Muscle layer of duodenum (tissue), 2 donors: ENCODE data around the gene COL5A1.

Source experiments
- H3K27ac ChIP-seq: one replicate; pipeline ENCODE4 v1.7.0; 2013; ENCODE audit warnings: mild to moderate bottlenecking, low read length
- H3K27me3 ChIP-seq: one replicate; pipeline ENCODE4 v1.7.0; 2013; ENCODE audit warnings: low read depth, mild to moderate bottlenecking, control low read depth, low read length
- H3K36me3 ChIP-seq, 2 donors: one replicate each; pipeline ENCODE4 v1.7.0; 2013; ENCODE audit warnings: low read length in 2 of 2, control low read depth in 1 of 2, mild to moderate bottlenecking in 1 of 2; ENCODE audit not compliant: insufficient read depth in 2 of 2, control insufficient read depth in 1 of 2
- H3K4me1 ChIP-seq, 2 donors: one replicate each; pipeline ENCODE4 v1.7.0; 2013; ENCODE audit warnings: low read length in 2 of 2, mild to moderate bottlenecking in 2 of 2, control low read depth in 1 of 2, moderate library complexity in 1 of 2; ENCODE audit not compliant: insufficient read depth in 2 of 2, control insufficient read depth in 1 of 2
- H3K4me3 ChIP-seq, 2 donors: one replicate each; pipeline ENCODE4 v1.7.0; 2013; ENCODE audit warnings: low read length in 2 of 2, low read depth in 1 of 2, mild to moderate bottlenecking in 1 of 2
- H3K9me3 ChIP-seq, 2 donors: one replicate each; pipeline ENCODE4 v1.7.0; 2013; ENCODE audit warnings: low read length in 2 of 2, control low read depth in 1 of 2, mild to moderate bottlenecking in 1 of 2; ENCODE audit not compliant: control insufficient read depth in 1 of 2
- donor health status: healthy.

COL5A1 gene

GRCh38 chr9:134685784-134686183 lies 44.2 kb downstream of the COL5A1 start:
- Histone ChIP-seq H3K27me3 (no peaks in the 10 kb centered on the region), H3K27ac (no peak overlapping the region), H3K4me1 (peaks cover 0 to 40% of the 10 kb centered on the region in 2 donors), H3K9me3 (no peaks in the 10 kb centered on the region), H3K36me3 (no peaks in the 10 kb centered on the region), H3K4me3 (no peak overlapping the region)

GRCh38 chr9:134686896-134687295 lies 45.3 kb downstream of the COL5A1 start:
- H3K4me3 ChIP-seq = no peak overlapping the region
- H3K27me3 ChIP-seq = no peaks in the 10 kb centered on the region
- peaks cover 0 to 36% of the 10 kb centered on the region in 2 donors for H3K4me1 ChIP-seq
- H3K27ac ChIP-seq = no peak overlapping the region
- H3K36me3 ChIP-seq = peaks cover 0 to 6% of the 10 kb centered on the region in 2 donors
- no peaks in the 10 kb centered on the region for H3K9me3 ChIP-seq

GRCh38 chr9:134687556-134687955 lies 46.0 kb downstream of the COL5A1 start:
- peaks cover 0 to 29% of the 10 kb centered on the region in 2 donors for H3K4me1 ChIP-seq
- H3K9me3 ChIP-seq = no peaks in the 10 kb centered on the region
- H3K36me3 ChIP-seq = peaks cover 0 to 6% of the 10 kb centered on the region in 2 donors
- no peaks in the 10 kb centered on the region for H3K27me3 ChIP-seq
- no peak overlapping the region for H3K27ac ChIP-seq
- no peak overlapping the region for H3K4me3 ChIP-seq

GRCh38 chr9:134688231-134688630 lies 46.6 kb downstream of the COL5A1 start:
- Histone ChIP-seq H3K27ac (no peak overlapping the region), H3K36me3 (peaks cover 0 to 6% of the 10 kb centered on the region in 2 donors), H3K4me1 (peaks cover 0 to 29% of the 10 kb centered on the region in 2 donors), H3K4me3 (no peak overlapping the region), H3K27me3 (no peaks in the 10 kb centered on the region), H3K9me3 (no peaks in the 10 kb centered on the region)

GRCh38 chr9:134688661-134689320 lies 47.2 kb downstream of the COL5A1 start:
- H3K27ac ChIP-seq = no peak overlapping the region
- peaks cover 0 to 25% of the 10 kb centered on the region in 2 donors for H3K4me1 ChIP-seq
- peaks cover 0 to 6% of the 10 kb centered on the region in 2 donors for H3K36me3 ChIP-seq
- no peak overlapping the region for H3K4me3 ChIP-seq
- H3K27me3 ChIP-seq = no peaks in the 10 kb centered on the region
- H3K9me3 ChIP-seq = no peaks in the 10 kb centered on the region

GRCh38 chr9:134689321-134690181 lies 47.9 kb downstream of the COL5A1 start:
- H3K27ac ChIP-seq = no peak overlapping the region
- peaks cover 0 to 22% of the 10 kb centered on the region in 2 donors for H3K4me1 ChIP-seq
- H3K27me3 ChIP-seq = no peaks in the 10 kb centered on the region
- H3K36me3 ChIP-seq = peaks cover 0 to 6% of the 10 kb centered on the region in 2 donors
- no peak overlapping the region for H3K4me3 ChIP-seq
- no peaks in the 10 kb centered on the region for H3K9me3 ChIP-seq

- Histone ChIP-seq H3K4me1 (peaks cover 0 to 23% of the 10 kb centered on the region in 2 donors), H3K27ac (no peak overlapping the region), H3K4me3 (no peak overlapping the region), H3K27me3 (no peaks in the 10 kb centered on the region), H3K9me3 (no peaks in the 10 kb centered on the region), H3K36me3 (peaks cover 0 to 6% of the 10 kb centered on the region in 2 donors)
Measured at GRCh38 chr9:134690301-134690751, 48.7 kb downstream of the COL5A1 start.

- H3K9me3 ChIP-seq = no peaks in the 10 kb centered on the region
- no peak overlapping the region for H3K27ac ChIP-seq
- H3K36me3 ChIP-seq = peaks cover 0 to 6% of the 10 kb centered on the region in 2 donors
- no peaks in the 10 kb centered on the region for H3K27me3 ChIP-seq
- peaks cover 0 to 26% of the 10 kb centered on the region in 2 donors for H3K4me1 ChIP-seq
- no peak overlapping the region for H3K4me3 ChIP-seq
Measured at GRCh38 chr9:134690946-134691694, 49.5 kb downstream of the COL5A1 start.

GRCh38 chr9:134691695-134692572 lies 50.3 kb downstream of the COL5A1 start:
- Histone ChIP-seq H3K4me1 (peaks cover 0 to 26% of the 10 kb centered on the region in 2 donors), H3K36me3 (peaks cover 0 to 6% of the 10 kb centered on the region in 2 donors), H3K4me3 (no peak overlapping the region), H3K9me3 (no peaks in the 10 kb centered on the region), H3K27ac (no peak overlapping the region), H3K27me3 (no peaks in the 10 kb centered on the region)

GRCh38 chr9:134692573-134692860 lies 50.9 kb downstream of the COL5A1 start:
- H3K4me3 ChIP-seq = no peak overlapping the region
- H3K27me3 ChIP-seq = no peaks in the 10 kb centered on the region
- H3K9me3 ChIP-seq = no peaks in the 10 kb centered on the region
- peaks cover 0 to 26% of the 10 kb centered on the region in 2 donors for H3K4me1 ChIP-seq
- H3K27ac ChIP-seq = no peak overlapping the region
- peaks cover 0 to 6% of the 10 kb centered on the region in 2 donors for H3K36me3 ChIP-seq
